Measurements from ENCODE around the gene NPL.

GRCh38 chr1:182794091-182794490, 4.5 kb downstream of the NPL start:
- TF ChIP-seq CTCF (IDR thresholded peaks at IDR 0.05; ENCODE audit: insufficient read depth, low read length) (no peak), GABPA (IDR thresholded peaks at IDR 0.05; ENCODE audit: low read depth) (no peak), REST (IDR thresholded peaks at IDR 0.05; ENCODE audit: insufficient replicate concordance, low read depth) (no peak), POLR2AphosphoS5 (IDR thresholded peaks at IDR 0.05; ENCODE audit: low read depth) (no peak)

All from HL-60 (cell line).